OCI-LY3 (cell line): ENCODE data around the gene AKAP9.

Experiments used
- H2AFZ ChIP-seq: fragments of 200-600, 300-600 bp; shearing (Covaris generic); 2 replicates; pipeline ENCODE4 v1.6.0; 2014; ENCODE audit warnings: antibody characterized with exemption, low read depth, low read length
- H3K27ac ChIP-seq: fragments of 200-600, 300-600 bp; sonication (generic); 2 replicates; pipeline ENCODE4 v1.5.1; 2014; ENCODE audit warnings: mild to moderate bottlenecking, low read length, moderate library complexity, mixed read lengths
- H3K27me3 ChIP-seq: fragments of 200-600, 300-600 bp; sonication (generic); 2 replicates; pipeline ENCODE4 v1.6.1; 2014; ENCODE audit warnings: low read depth, low read length, mixed read lengths
- H3K36me3 ChIP-seq: fragments of 200-600, 300-600 bp; sonication (generic); replicated peaks from 2 replicates; pipeline ENCODE3; 2014; ENCODE audit warnings: low read depth, low read length, mixed read lengths
- H3K4me1 ChIP-seq: fragments of 300-600, 200-600 bp; sonication (generic); 2 replicates; pipeline ENCODE4 v1.6.1; 2014; ENCODE audit warnings: low read length, mixed read lengths
- H3K4me2 ChIP-seq: fragments of 200-600, 300-600 bp; sonication (generic); 2 replicates; pipeline ENCODE4 v1.6.1; 2014; ENCODE audit warnings: low read length, mixed read lengths
- H3K4me3 ChIP-seq: fragments of 300-600, 200-600 bp; sonication (generic); 2 replicates; pipeline ENCODE4 v1.5.1; 2014; ENCODE audit warnings: antibody characterized with exemption, mild to moderate bottlenecking, low read length, moderate library complexity
- H3K79me2 ChIP-seq: fragments of 300-600, 200-600 bp; shearing (Covaris generic); 2 replicates; pipeline ENCODE4 v1.6.1; 2014; ENCODE audit warnings: mild to moderate bottlenecking, low read length, mixed read lengths
- H3K9ac ChIP-seq: fragments of 300-600, 200-600 bp; shearing (Covaris generic); 2 replicates; pipeline ENCODE4 v1.6.0; 2014; ENCODE audit warnings: mild to moderate bottlenecking, low read length, moderate library complexity
- H3K9me3 ChIP-seq: fragments of 200-600, 300-600 bp; shearing (Covaris generic); 2 replicates; pipeline ENCODE4 v1.6.1; 2014; ENCODE audit warnings: low read length, mixed read lengths; ENCODE audit not compliant: insufficient read depth
- H4K20me1 ChIP-seq: fragments of 200-600, 300-600 bp; sonication (generic); 2 replicates; pipeline ENCODE4 v1.6.1; 2016; ENCODE audit warnings: low read length, mixed read lengths; ENCODE audit not compliant: insufficient read depth
- CTCF ChIP-seq: fragments of 200-600, 300-600 bp; sonication (generic); IDR thresholded peaks from 2 replicates; pipeline ENCODE4 v1.5.1; 2014; ENCODE audit warnings: antibody characterized with exemption, low read length, low read depth
- EZH2phosphoT487 ChIP-seq: fragments of 200-600 bp; shearing (Covaris generic); IDR thresholded peaks from 2 replicates; pipeline ENCODE4 v1.6.1; 2018; ENCODE audit warnings: antibody characterized with exemption, mixed run types, low read depth

The AKAP9 gene

GRCh38 chr7:91916051-91916440 lies 24.6 kb upstream of the AKAP9 start:
- no peaks in the 10 kb centered on the region for H3K4me1 ChIP-seq
- no peak overlapping the region for H3K4me2 ChIP-seq
- no peaks in the 10 kb centered on the region for H3K27me3 ChIP-seq
- TF ChIP-seq CTCF, result no peak
- no peak for TF ChIP-seq EZH2phosphoT487
- H3K4me3 ChIP-seq, result no peak overlapping the region
- no peaks in the 10 kb centered on the region for H4K20me1 ChIP-seq
- H3K36me3 ChIP-seq, result no peaks in the 10 kb centered on the region
- H2AFZ ChIP-seq, result no peak overlapping the region
- H3K9me3 ChIP-seq, result no peaks in the 10 kb centered on the region
- H3K79me2 ChIP-seq, result no peaks in the 10 kb centered on the region
- H3K9ac ChIP-seq, result no peak overlapping the region
- no peak overlapping the region for H3K27ac ChIP-seq

- TF ChIP-seq CTCF (no peak), EZH2phosphoT487 (no peak)
- H3K9ac ChIP-seq, result no peak overlapping the region
- H4K20me1 ChIP-seq, result no peaks in the 10 kb centered on the region
- no peak overlapping the region for H3K4me3 ChIP-seq
- H3K27ac ChIP-seq, result no peak overlapping the region
- no peaks in the 10 kb centered on the region for H3K79me2 ChIP-seq
- no peak overlapping the region for H3K4me2 ChIP-seq
- H3K36me3 ChIP-seq, result no peaks in the 10 kb centered on the region
- no peaks in the 10 kb centered on the region for H3K9me3 ChIP-seq
- H3K27me3 ChIP-seq, result no peaks in the 10 kb centered on the region
- no peaks in the 10 kb centered on the region for H3K4me1 ChIP-seq
- no peak overlapping the region for H2AFZ ChIP-seq
Observed at GRCh38 chr7:91918356-91918755, 22.3 kb upstream of the AKAP9 start.

GRCh38 chr7:91922857-91923256 lies 17.8 kb upstream of the AKAP9 start:
- no peak for TF ChIP-seq CTCF
- no peak for TF ChIP-seq EZH2phosphoT487
- H3K4me2 ChIP-seq, result no peak overlapping the region
- H2AFZ ChIP-seq, result no peak overlapping the region
- no peaks in the 10 kb centered on the region for H3K9me3 ChIP-seq
- no peak overlapping the region for H3K4me3 ChIP-seq
- H3K9ac ChIP-seq, result no peak overlapping the region
- no peaks in the 10 kb centered on the region for H3K4me1 ChIP-seq
- H3K36me3 ChIP-seq, result no peaks in the 10 kb centered on the region
- no peaks in the 10 kb centered on the region for H4K20me1 ChIP-seq
- H3K27me3 ChIP-seq, result no peaks in the 10 kb centered on the region
- H3K79me2 ChIP-seq, result no peaks in the 10 kb centered on the region
- no peak overlapping the region for H3K27ac ChIP-seq

GRCh38 chr7:91927912-91928311 lies 12.8 kb upstream of the AKAP9 start:
- Histone ChIP-seq H4K20me1 (no peaks in the 10 kb centered on the region), H3K4me2 (no peak overlapping the region), H3K9me3 (no peaks in the 10 kb centered on the region), H3K4me3 (no peak overlapping the region), H3K9ac (no peak overlapping the region), H2AFZ (no peak overlapping the region), H3K27ac (no peak overlapping the region), H3K79me2 (no peaks in the 10 kb centered on the region), H3K4me1 (peaks cover 7% of the 10 kb centered on the region), H3K27me3 (no peaks in the 10 kb centered on the region), H3K36me3 (no peaks in the 10 kb centered on the region)
- TF ChIP-seq EZH2phosphoT487 (no peak), CTCF (no peak)
